HG03064 (cell line): Measurements from ENCODE around the gene FUT9.

Source experiments
- ATAC-seq: cut with Tn5 transposase; IDR thresholded peaks from one replicate; pipeline ENCODE4 v1.9.1; 2021; ENCODE audit warnings: low read depth; ENCODE audit not compliant: unreplicated experiment

The FUT9 gene

GRCh38 chr6:96164802-96165201 is 149.0 kb downstream of the FUT9 start:
- no peak for ATAC-seq

GRCh38 chr6:96171112-96171511 is 155.3 kb downstream of the FUT9 start:
- ATAC-seq: no peak

- no peak for ATAC-seq
These were observed 169.0 kb downstream of the FUT9 start for GRCh38 chr6:96184798-96185197.

- no peak for ATAC-seq
These were observed 170.3 kb downstream of the FUT9 start for GRCh38 chr6:96186094-96186493.

- ATAC-seq: no peak
These were observed 170.9 kb downstream of the FUT9 start for GRCh38 chr6:96186516-96187195.

- ATAC-seq: no peak
These were observed 178.9 kb downstream of the FUT9 start for GRCh38 chr6:96194675-96195074.

GRCh38 chr6:96195272-96195671 is 179.5 kb downstream of the FUT9 start:
- ATAC-seq: no peak

GRCh38 chr6:96196633-96197032 is 180.9 kb downstream of the FUT9 start:
- no peak for ATAC-seq

GRCh38 chr6:96197241-96197640 is 181.5 kb downstream of the FUT9 start:
- ATAC-seq: no peak

GRCh38 chr6:96202571-96202970 is 186.8 kb downstream of the FUT9 start:
- no peak for ATAC-seq

GRCh38 chr6:96211341-96211740 is 195.6 kb downstream of the FUT9 start:
- no peak for ATAC-seq

GRCh38 chr6:96212066-96212465 is 196.3 kb downstream of the FUT9 start:
- no peak for ATAC-seq

- no peak for ATAC-seq
These were observed 198.0 kb downstream of the FUT9 start for GRCh38 chr6:96213784-96214183.

GRCh38 chr6:96223695-96224094 is 207.9 kb downstream of the FUT9 start:
- ATAC-seq: no peak

GRCh38 chr6:96227135-96227534 is 211.4 kb downstream of the FUT9 start:
- no peak for ATAC-seq

- no peak for ATAC-seq
These were observed 218.7 kb downstream of the FUT9 start for GRCh38 chr6:96234444-96234843.

- no peak for ATAC-seq
These were observed 220.2 kb downstream of the FUT9 start for GRCh38 chr6:96235927-96236326.

- no peak for ATAC-seq
These were observed 220.7 kb downstream of the FUT9 start for GRCh38 chr6:96236471-96236870.

GRCh38 chr6:96237638-96238347 is 222.0 kb downstream of the FUT9 start:
- no peak for ATAC-seq

GRCh38 chr6:96246563-96246962 is 230.8 kb downstream of the FUT9 start:
- ATAC-seq: no peak

- ATAC-seq: no peak
These were observed 234.0 kb downstream of the FUT9 start for GRCh38 chr6:96249755-96250154.

- no peak for ATAC-seq
These were observed 242.0 kb downstream of the FUT9 start for GRCh38 chr6:96257751-96258150.
